NCI-H524 treated with DMSO at 0.1 percent for 48 hours (cell line): ENCODE measurements around the gene SLC19A3.
"Not testable (repeated sequence)": the region's sequence is repeated elsewhere in the genome, so short reads cannot be mapped to it uniquely, and the experiment has no call there.

Experiments used
- DNase-seq: peaks from one replicate; lab custom pipeline; 2025; lab: John Stamatoyannopoulos, UW

The SLC19A3 gene

GRCh38 chr2:227717687-227718567 lies at the start of gene SLC19A3:
Gene SLC19A3, minus strand, starts transcription at chr2:227718028. Its CDS starts 15,710 bp downstream, at chr2:227702318.
- peak; percentile 32 for DNase-seq

GRCh38 chr2:227766373-227766883 lies 48.6 kb upstream of the SLC19A3 start:
- DNase-seq, result no peak

GRCh38 chr2:227765788-227766372 lies 48.1 kb upstream of the SLC19A3 start:
- no peak for DNase-seq

- no peak for DNase-seq
Observed at GRCh38 chr2:227761740-227762476, 44.1 kb upstream of the SLC19A3 start.

- no peak for DNase-seq
Observed at GRCh38 chr2:227759411-227760118, 41.7 kb upstream of the SLC19A3 start.

GRCh38 chr2:227756261-227756660 lies 38.4 kb upstream of the SLC19A3 start:
- not testable (repeated sequence) for DNase-seq

GRCh38 chr2:227748079-227748478 lies 30.3 kb upstream of the SLC19A3 start:
- no peak for DNase-seq

GRCh38 chr2:227745594-227745993 lies 27.8 kb upstream of the SLC19A3 start, which contains the start of gene SCYGR8:
Gene SCYGR8, plus strand, starts transcription at chr2:227745894. Its CDS starts 0 bp downstream, at chr2:227745894.
- no peak for DNase-seq

GRCh38 chr2:227740705-227741104 lies 22.9 kb upstream of the SLC19A3 start:
- DNase-seq, result not testable (repeated sequence)

- DNase-seq, result no peak
Observed at GRCh38 chr2:227739351-227739750, 21.5 kb upstream of the SLC19A3 start.

- no peak for DNase-seq
Observed at GRCh38 chr2:227728035-227728434, 10.2 kb upstream of the SLC19A3 start, which contains the start of gene SCYGR7. Gene SCYGR7, plus strand, starts transcription at chr2:227728335. Its CDS starts 0 bp downstream, at chr2:227728335.

GRCh38 chr2:227724394-227725039 lies 6.7 kb upstream of the SLC19A3 start, which contains the start of gene SCYGR6:
Gene SCYGR6, minus strand, starts transcription at chr2:227724757. Its CDS starts 0 bp downstream, at chr2:227724757.
- DNase-seq, result no peak

GRCh38 chr2:227722821-227723220 lies 5.0 kb upstream of the SLC19A3 start:
- not testable (repeated sequence) for DNase-seq

GRCh38 chr2:227720680-227721079 lies 2.9 kb upstream of the SLC19A3 start:
- DNase-seq, result no peak

GRCh38 chr2:227719641-227720040 lies 1.8 kb upstream of the SLC19A3 start:
- no peak for DNase-seq

GRCh38 chr2:227716501-227716900 lies 1.3 kb downstream of the SLC19A3 start:
- no peak for DNase-seq

- no peak for DNase-seq
Observed at GRCh38 chr2:227713291-227713690, 4.5 kb downstream of the SLC19A3 start.

GRCh38 chr2:227710986-227711385 lies 6.8 kb downstream of the SLC19A3 start:
- no peak for DNase-seq

- no peak for DNase-seq
Observed at GRCh38 chr2:227707390-227707789, 10.4 kb downstream of the SLC19A3 start.

GRCh38 chr2:227706859-227707258 lies 11.0 kb downstream of the SLC19A3 start:
- DNase-seq, result no peak

- DNase-seq, result no peak
Observed at GRCh38 chr2:227703961-227704360, 13.9 kb downstream of the SLC19A3 start.
